Measurements from ENCODE around the gene CFAP161. TPM values are rescaled to one million over a fixed set of nuclear protein-coding genes. Genes with fewer than 3 reads are reported as not detected.
"Not testable (repeated sequence)": the region's sequence is repeated elsewhere in the genome, so short reads cannot be mapped to it uniquely, and the experiment has no call there.

CFAP161 gene
- total RNA-seq, 2 donors from 2014 or later, result 2.9 TPM; not detected in 1

DNA sequence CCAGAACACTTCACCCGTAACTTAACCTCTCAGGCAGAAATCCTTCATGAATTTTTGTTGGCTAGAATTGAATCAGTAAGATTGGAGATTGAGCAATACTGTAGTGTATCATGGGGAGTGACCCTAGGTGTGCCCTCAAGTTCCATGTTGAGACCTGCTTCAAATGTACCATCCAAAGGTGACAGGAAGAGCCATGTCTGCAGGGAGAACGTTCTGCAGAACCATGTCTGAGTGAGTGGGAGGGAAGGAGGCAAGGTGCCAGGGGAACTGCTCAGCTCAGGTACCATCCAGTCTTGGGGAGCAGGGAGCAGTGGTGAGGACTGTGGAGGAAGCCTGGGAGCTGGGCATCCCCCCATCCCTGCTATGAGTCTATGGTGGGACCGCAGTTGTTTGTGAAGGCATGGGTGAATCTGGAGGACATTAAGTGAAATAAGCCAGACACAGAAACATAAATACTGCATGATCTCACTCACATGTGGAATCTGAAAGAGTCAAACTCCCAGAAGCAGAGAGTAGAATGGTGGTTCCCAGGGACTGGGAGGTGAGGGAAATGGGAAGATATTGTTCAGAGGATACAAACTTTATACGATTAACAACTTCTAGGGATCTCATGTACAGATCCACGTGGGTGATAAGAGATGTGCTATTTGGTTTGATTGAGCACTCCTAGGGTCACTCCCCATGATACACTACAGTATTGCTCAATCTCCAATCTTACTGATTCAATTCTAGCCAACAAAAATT lies 23.3 kb downstream of the CFAP161 start:
- no peaks in the 10 kb centered on the region for H3K27me3 ChIP-seq (replicated peaks; ENCODE audit: insufficient read depth)
- H3K36me3 ChIP-seq, result no peaks in the 10 kb centered on the region
- H3K4me1 ChIP-seq (replicated peaks), result no peaks in the 10 kb centered on the region
- no peaks in the 10 kb centered on the region for H3K9me3 ChIP-seq
- WGBS, result 46% methylated on average over 5 of the region's 5 CpGs
- no peak overlapping the region for H3K4me3 ChIP-seq
- intact Hi-C loops (cut with DNase I), result no loop called here
- DNase-seq (ENCODE audit: low spot score), result no peak
- TF ChIP-seq, protein P1, sequence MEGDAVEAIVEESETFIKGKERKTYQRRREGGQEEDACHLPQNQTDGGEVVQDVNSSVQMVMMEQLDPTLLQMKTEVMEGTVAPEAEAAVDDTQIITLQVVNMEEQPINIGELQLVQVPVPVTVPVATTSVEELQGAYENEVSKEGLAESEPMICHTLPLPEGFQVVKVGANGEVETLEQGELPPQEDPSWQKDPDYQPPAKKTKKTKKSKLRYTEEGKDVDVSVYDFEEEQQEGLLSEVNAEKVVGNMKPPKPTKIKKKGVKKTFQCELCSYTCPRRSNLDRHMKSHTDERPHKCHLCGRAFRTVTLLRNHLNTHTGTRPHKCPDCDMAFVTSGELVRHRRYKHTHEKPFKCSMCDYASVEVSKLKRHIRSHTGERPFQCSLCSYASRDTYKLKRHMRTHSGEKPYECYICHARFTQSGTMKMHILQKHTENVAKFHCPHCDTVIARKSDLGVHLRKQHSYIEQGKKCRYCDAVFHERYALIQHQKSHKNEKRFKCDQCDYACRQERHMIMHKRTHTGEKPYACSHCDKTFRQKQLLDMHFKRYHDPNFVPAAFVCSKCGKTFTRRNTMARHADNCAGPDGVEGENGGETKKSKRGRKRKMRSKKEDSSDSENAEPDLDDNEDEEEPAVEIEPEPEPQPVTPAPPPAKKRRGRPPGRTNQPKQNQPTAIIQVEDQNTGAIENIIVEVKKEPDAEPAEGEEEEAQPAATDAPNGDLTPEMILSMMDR (IDR thresholded peaks at IDR 0.05), result no peak
- TF ChIP-seq POLR2A (IDR thresholded peaks at IDR 0.05) (no peak), POLR2AphosphoS5 (IDR thresholded peaks at IDR 0.05) (no peak)
- no peak overlapping the region for H3K27ac ChIP-seq

DNA sequence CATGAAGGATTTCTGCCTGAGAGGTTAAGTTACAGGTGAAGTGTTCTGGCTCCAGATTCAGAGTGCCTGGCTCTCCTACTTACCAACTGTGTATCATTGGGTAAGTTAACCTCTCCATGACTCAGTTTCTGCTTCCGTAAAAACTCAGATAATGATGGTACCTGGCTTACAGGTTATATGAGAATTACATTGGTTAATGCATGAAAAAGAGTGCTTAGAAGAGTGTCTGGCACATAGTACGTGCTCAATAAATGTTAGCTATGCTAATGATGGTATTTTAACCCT lies 23.8 kb downstream of the CFAP161 start:
- H3K27ac ChIP-seq, result no peak overlapping the region
- intact Hi-C loops (cut with DNase I), result no loop called here
- 94% methylated on average over 2 of the region's 2 CpGs for WGBS
- no peaks in the 10 kb centered on the region for H3K9me3 ChIP-seq
- H3K36me3 ChIP-seq, result no peaks in the 10 kb centered on the region
- H3K27me3 ChIP-seq (replicated peaks; ENCODE audit: insufficient read depth), result no peaks in the 10 kb centered on the region
- no peaks in the 10 kb centered on the region for H3K4me1 ChIP-seq (replicated peaks)
- TF ChIP-seq POLR2A (IDR thresholded peaks at IDR 0.05), result no peak
- no peak for TF ChIP-seq POLR2AphosphoS5 (IDR thresholded peaks at IDR 0.05)
- TF ChIP-seq, protein P1 (IDR thresholded peaks at IDR 0.05), result no peak
- no peak overlapping the region for H3K4me3 ChIP-seq
- no peak for DNase-seq (ENCODE audit: low spot score)

DNA sequence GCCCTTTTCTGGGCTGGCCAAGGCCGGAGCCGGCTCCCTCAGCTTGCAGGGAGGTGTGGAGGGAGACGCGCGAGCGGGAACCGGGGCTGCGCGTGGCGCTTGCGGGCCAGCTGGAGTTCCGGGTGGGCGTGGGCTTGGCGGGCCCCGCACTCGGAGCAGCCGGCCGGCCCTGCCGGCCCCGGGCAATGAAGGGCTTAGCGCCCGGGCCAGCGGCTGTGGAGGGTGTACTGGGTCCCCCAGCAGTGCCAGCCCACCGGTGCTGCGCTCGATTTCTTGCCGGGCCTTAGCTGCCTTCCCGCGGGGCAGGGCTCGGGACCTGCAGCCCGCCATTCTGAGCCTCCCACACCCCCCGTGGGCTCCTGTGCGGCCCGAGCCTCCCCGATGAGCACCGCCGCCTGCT lies 24.5 kb downstream of the CFAP161 start:
- H3K9me3 ChIP-seq; H3K4me1 ChIP-seq (replicated peaks); intact Hi-C loops (cut with DNase I); H3K4me3 ChIP-seq; DNase-seq (ENCODE audit: low spot score); H3K27me3 ChIP-seq (replicated peaks; ENCODE audit: insufficient read depth); H3K27ac ChIP-seq; H3K36me3 ChIP-seq: not testable (repeated sequence)
- 97% methylated on average over 17 of the region's 37 CpGs for WGBS

DNA sequence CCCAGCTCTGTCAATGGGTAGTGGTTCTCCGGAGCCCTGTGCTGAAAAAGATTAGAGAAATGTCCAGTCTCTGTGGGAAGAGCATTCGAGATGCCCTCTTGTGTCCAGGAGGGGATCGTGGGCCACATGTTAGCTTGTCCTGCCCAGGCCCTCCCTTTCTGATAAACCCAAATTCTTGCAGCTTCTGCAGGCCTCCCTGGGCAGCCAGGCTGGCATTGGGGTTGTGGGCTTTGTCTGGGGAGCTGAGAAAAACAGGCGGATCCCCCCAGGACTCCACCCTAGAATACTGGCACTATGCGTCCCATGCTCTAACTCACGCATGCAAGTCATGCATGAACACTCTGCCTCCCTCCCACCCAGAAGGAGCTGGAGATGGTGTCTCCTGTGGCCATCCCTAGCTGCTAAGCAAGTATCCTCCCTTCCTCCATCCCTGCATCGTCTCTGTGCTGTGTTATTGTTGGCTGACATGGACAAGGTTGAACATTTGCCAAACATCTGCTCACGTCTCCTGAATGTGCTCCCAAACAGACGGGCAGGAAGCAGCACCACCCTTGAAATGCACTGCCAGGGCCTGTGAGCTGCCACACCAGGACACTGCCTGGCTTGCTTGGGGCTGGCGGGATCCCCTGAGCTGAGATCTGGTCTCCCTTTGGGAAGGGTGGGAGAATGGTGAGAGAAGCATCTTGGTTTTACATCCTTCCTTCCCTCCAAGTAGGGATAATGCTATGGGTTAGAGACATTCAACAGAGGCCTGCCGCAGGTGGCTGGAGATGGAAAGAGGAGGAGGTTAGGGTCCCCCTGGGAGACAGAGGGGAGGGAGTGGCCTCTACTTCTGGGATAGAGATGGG lies 26.5 kb downstream of the CFAP161 start:
- Histone ChIP-seq H3K27ac (no peak overlapping the region), H3K36me3 (no peaks in the 10 kb centered on the region), H3K27me3 (replicated peaks; ENCODE audit: insufficient read depth) (no peaks in the 10 kb centered on the region), H3K4me1 (replicated peaks) (no peaks in the 10 kb centered on the region), H3K9me3 (no peaks in the 10 kb centered on the region), H3K4me3 (no peak overlapping the region)
- 50% methylated on average over 11 of the region's 11 CpGs for WGBS
- DNase-seq (ENCODE audit: low spot score), result no peak
- intact Hi-C loops (cut with DNase I), result no loop called here
- TF ChIP-seq POLR2AphosphoS5 (IDR thresholded peaks at IDR 0.05), result no peak

DNA sequence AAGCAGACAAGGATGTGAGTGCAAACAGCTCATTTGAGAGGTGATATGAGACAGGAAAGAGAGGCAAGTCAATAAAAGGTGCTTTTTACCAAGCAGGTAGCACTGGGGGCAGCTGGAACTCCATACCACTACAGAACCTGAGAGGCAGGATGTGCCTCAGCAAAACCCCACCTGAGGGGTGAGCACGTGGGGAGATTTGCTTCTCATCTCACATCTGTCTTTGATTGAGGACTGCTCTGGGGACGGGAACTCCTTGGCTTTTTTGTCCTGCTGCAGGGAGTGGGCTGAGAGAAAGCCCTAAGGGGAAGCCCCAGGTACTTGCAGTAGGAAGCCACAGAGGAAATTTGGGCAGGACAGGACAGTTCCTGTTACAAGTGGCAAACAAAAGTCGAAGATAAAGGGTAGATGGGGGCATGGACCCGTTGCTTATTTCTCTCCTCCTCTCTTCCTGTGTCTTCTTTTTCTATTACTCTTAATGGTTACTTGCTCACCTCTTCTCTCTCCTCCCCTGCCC lies 27.1 kb downstream of the CFAP161 start:
- TF ChIP-seq, protein P1 (IDR thresholded peaks at IDR 0.05), result no peak
- TF ChIP-seq POLR2A (IDR thresholded peaks at IDR 0.05) (no peak), POLR2AphosphoS5 (IDR thresholded peaks at IDR 0.05) (no peak)
- Histone ChIP-seq H3K27me3 (replicated peaks; ENCODE audit: insufficient read depth) (no peaks in the 10 kb centered on the region), H3K9me3 (no peaks in the 10 kb centered on the region), H3K4me1 (replicated peaks) (no peaks in the 10 kb centered on the region), H3K4me3 (no peak overlapping the region), H3K36me3 (no peaks in the 10 kb centered on the region), H3K27ac (no peak overlapping the region)
- WGBS, result 41% methylated on average over 4 of the region's 4 CpGs
- intact Hi-C loops (cut with DNase I), result no loop called here
- no peak for DNase-seq (ENCODE audit: low spot score)
